Type B pancreatic cell (in vitro differentiated cells): ENCODE data around the gene HMGN1. TPM values are rescaled to one million over a fixed set of nuclear protein-coding genes. Genes with fewer than 3 reads are reported as not detected.
A peak's percentile ranks its signal among the peaks of the same experiment; 100 is the strongest.

Source experiments
- DNase-seq: peaks from one replicate; pipeline ENCODE4 v3.0.0; 2021; ENCODE audit warnings: mixed read lengths; ENCODE audit not compliant: unreplicated experiment; ENCODE audit errors: extremely low spot score
- H3K27ac Mint-ChIP-seq: 2 replicates; pipeline ENCODE4 v1.8.0; 2021; ENCODE audit warnings: mild to moderate bottlenecking, mixed read lengths
- H3K27me3 Mint-ChIP-seq: 2 replicates; pipeline ENCODE4 v1.8.0; 2021; ENCODE audit warnings: mixed read lengths
- H3K36me3 Mint-ChIP-seq: 2 replicates; pipeline ENCODE4 v1.8.0; 2021; ENCODE audit warnings: mixed read lengths
- H3K4me1 Mint-ChIP-seq: one replicate; pipeline ENCODE4 v1.8.0; 2021; ENCODE audit warnings: mixed read lengths; ENCODE audit not compliant: unreplicated experiment
- H3K4me3 Mint-ChIP-seq: 2 replicates; pipeline ENCODE4 v1.8.0; 2021; ENCODE audit warnings: mild to moderate bottlenecking, mixed read lengths
- H3K9me3 Mint-ChIP-seq: 2 replicates; pipeline ENCODE4 v1.8.0; 2021; ENCODE audit warnings: mixed read lengths
- total RNA-seq: library from RNA; stranded (reverse); gene quantifications from 2 replicates; pipeline ENCODE4 v1.2.1, GENCODE V29; 2021; ENCODE audit warnings: low replicate concordance
- TF ChIP-seq, protein P1 (sequence below): fragments of 200-600 bp; sonication (generic); conservative IDR thresholded peaks from 2 replicates; pipeline ENCODE4 v1.5.0; 2021; ENCODE audit warnings: antibody characterized with exemption, mild to moderate bottlenecking

Gene HMGN1
- total RNA-seq, 1 donor from 2014 or later, result 479 TPM

DNA sequence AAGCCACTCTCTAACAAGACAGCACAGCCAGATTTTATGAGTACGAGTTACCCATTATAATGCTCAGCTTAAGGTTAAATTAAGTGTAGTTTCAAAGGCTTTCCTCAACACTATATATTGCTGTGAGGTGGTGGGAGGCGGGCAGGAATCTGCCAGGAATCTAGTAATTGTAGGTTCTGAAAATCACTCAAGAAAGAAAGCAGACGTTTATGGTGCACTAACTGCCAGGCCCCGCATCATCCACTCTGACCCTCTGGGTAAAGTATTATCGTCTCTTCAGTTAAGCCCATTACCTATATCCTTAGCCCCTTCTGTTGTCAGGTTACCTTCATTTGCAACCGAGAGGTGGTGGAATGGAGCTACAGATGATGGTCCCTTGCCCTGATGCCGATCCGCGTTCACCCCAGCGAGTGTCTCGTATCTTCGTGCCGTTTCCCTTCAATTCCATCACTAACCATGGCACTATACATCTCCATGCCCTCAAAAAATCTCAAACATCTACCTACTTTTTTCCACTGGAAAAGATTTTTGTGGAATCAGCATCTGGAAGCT lies 12.4 kb downstream of the HMGN1 start:
- Mint-ChIP-seq H3K4me1 (peaks cover 17% of the 10 kb centered on the region), H3K36me3 (peaks cover under 1% of the 10 kb centered on the region)

DNA sequence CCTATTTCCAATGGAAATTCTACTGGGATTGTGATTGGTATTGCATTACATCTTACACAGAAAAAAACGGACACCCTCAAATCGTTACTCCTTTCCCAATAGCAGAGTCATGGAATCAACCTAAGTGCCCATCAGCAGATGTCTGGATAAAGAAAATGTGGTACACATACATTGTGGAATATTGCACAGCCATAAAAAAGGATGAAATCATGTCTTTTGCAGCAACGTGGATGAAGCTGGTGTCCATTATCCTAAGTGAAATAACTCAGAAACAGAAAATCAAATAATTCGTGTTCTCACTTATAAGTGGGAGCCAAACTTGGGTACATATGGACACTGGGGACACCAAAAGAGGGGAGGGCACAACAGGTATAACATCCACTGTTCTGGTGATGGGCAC lies 14.3 kb downstream of the HMGN1 start:
- Mint-ChIP-seq H3K27me3 (no peaks in the 10 kb centered on the region), H3K9me3 (no peaks in the 10 kb centered on the region), H3K36me3 (no peaks in the 10 kb centered on the region), H3K4me3 (no peak overlapping the region), H3K27ac (no peak overlapping the region), H3K4me1 (peaks cover 17% of the 10 kb centered on the region)
- TF ChIP-seq, protein P1, sequence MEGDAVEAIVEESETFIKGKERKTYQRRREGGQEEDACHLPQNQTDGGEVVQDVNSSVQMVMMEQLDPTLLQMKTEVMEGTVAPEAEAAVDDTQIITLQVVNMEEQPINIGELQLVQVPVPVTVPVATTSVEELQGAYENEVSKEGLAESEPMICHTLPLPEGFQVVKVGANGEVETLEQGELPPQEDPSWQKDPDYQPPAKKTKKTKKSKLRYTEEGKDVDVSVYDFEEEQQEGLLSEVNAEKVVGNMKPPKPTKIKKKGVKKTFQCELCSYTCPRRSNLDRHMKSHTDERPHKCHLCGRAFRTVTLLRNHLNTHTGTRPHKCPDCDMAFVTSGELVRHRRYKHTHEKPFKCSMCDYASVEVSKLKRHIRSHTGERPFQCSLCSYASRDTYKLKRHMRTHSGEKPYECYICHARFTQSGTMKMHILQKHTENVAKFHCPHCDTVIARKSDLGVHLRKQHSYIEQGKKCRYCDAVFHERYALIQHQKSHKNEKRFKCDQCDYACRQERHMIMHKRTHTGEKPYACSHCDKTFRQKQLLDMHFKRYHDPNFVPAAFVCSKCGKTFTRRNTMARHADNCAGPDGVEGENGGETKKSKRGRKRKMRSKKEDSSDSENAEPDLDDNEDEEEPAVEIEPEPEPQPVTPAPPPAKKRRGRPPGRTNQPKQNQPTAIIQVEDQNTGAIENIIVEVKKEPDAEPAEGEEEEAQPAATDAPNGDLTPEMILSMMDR, result no peak
- DNase-seq, result no peak

More for the DNA sequence above, 12.4 kb downstream of the HMGN1 start:
- TF ChIP-seq, protein P1, result no peak
- DNase-seq, result no peak
- Mint-ChIP-seq H3K27me3 (no peaks in the 10 kb centered on the region), H3K4me3 (no peak overlapping the region), H3K27ac (no peak overlapping the region), H3K9me3 (no peaks in the 10 kb centered on the region)

DNA sequence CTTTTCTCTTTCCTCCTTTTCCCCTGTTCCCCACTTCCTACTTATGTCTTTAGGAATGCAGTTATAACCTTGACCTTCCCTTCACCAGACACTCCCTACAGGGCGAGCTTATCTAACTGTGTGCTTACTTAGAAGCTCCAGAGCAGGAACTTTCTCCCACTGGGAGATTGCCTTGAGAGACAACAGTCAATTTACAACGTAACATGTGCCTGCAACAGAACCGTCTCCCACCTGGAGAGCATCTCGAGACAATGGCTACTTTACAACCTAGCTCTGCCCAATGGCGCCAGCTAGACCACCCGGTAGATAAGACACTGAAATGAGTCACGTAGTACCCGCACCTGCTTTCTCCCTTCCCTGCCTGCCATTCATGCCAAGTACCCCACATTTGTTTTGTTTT lies 16.7 kb downstream of the HMGN1 start:
- peak overlapping the region; percentile 25 for H3K27ac Mint-ChIP-seq
- no peak overlapping the region for H3K4me3 Mint-ChIP-seq
- TF ChIP-seq, protein P1, result no peak
- H3K36me3 Mint-ChIP-seq, result no peaks in the 10 kb centered on the region
- H3K4me1 Mint-ChIP-seq, result peaks cover 12% of the 10 kb centered on the region
- DNase-seq, result no peak
- H3K9me3 Mint-ChIP-seq, result no peaks in the 10 kb centered on the region
- no peaks in the 10 kb centered on the region for H3K27me3 Mint-ChIP-seq

DNA sequence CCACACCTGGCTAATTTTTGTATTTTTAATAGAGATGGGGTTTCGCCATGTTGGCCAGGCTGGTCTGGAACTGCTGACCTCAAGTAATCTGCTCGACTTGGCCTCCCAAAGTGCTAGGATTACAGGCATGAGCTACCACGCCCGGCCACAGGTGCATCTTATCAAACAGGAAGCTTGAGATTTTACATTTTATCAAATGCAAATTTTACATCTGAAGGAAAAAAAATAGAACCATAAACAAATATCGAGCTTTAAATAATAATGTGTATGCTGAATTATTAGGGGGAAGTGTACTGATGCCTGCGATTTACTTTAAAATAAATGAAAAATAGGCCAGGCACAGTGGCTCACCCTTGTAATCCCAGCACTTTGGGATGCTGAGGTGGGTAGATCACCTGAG lies 18.9 kb downstream of the HMGN1 start:
- Mint-ChIP-seq H3K4me3 (no peak overlapping the region), H3K9me3 (no peaks in the 10 kb centered on the region), H3K4me1 (peaks cover 12% of the 10 kb centered on the region), H3K36me3 (no peaks in the 10 kb centered on the region), H3K27ac (no peak overlapping the region), H3K27me3 (no peaks in the 10 kb centered on the region)
- TF ChIP-seq, protein P1, result no peak
- DNase-seq, result no peak

DNA sequence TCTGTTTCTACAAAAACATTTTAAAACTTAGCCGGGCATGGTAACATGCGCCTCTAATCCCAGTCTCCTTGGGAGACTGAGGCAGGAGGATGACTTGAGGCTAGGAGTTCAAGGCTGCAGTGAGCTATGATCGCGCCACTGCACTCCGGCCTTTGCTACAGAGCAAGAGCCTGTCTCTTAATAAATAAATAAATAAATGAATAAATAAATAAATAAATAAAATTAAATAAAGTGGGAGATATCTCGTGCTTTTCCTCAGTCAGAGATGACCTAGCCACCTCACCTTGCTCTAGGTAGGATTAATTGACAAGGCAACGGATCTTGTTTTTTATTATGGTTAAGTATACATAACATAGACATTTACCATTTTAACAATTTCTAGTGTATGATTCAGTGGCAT lies 21.2 kb downstream of the HMGN1 start:
- Mint-ChIP-seq H3K4me1 (peaks cover 8% of the 10 kb centered on the region), H3K36me3 (no peaks in the 10 kb centered on the region), H3K27ac (no peak overlapping the region), H3K9me3 (no peaks in the 10 kb centered on the region), H3K4me3 (no peak overlapping the region), H3K27me3 (no peaks in the 10 kb centered on the region)
- DNase-seq, result no peak
- TF ChIP-seq, protein P1, result no peak
